ENCODE results near the gene SKAP1. TPM values are rescaled to one million over a fixed set of nuclear protein-coding genes. Genes with fewer than 3 reads are reported as not detected.

The SKAP1 gene
- total and polyA plus RNA-seq, 2 of the 13 experiments (the other 11 are each of a cell fraction or from before 2014, with no cell fraction given), result 0.21 TPM; not detected in 1

DNA sequence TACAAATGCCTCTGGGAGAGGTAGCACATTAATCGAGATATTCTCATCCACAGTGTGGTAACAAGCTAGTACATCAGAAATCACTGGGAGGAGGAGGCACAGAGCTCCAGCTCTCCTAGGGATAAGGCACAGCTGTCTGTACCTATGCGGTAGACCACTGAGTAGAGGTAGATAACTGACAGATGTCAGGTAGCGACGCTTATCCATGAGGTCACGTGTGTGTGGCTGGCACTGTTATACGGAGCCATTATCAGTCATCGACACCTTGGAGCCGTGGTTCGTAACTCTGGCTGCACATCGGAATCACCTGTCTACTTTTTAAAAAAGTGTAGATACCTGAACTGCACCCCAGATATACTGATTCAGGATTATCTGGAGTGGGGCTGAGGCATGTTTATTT lies 220.0 kb downstream of the SKAP1 start:
- FAIRE-seq, result no peak
- POLR2A ChIA-PET, result no interaction called here
- Histone ChIP-seq H4K20me1 (ENCODE audit: insufficient read depth, low read length) (no peaks in the 10 kb centered on the region), H3K27me3 (ENCODE audit: control insufficient read depth in 1 of 2, insufficient read depth in 2 of 2, low read length in 2 of 2) (peaks cover 0 to 14% of the 10 kb centered on the region in 2 experiments; a peak in 2 of 5 replicates), H3K4me2 (ENCODE audit: low read depth, low read length) (no peak overlapping the region), H3K36me3 (replicated peaks in 1 of 2; ENCODE audit: control insufficient read depth in 1 of 2, insufficient read depth in 2 of 2, low read length in 2 of 2) (no peaks in the 10 kb centered on the region), H3K27ac (ENCODE audit: extremely low read length, insufficient read depth, low read length) (no peak overlapping the region), H2AFZ (ENCODE audit: low read length) (no peak overlapping the region), H3K4me1 (ENCODE audit: insufficient read depth, low read length) (no peaks in the 10 kb centered on the region), H3K4me3 (replicated peaks in 1 of 3; ENCODE audit: insufficient read depth in 1 of 3, low read depth in 2 of 3, low read length in 3 of 3) (no peak overlapping the region), H3K9me3 (ENCODE audit: low read length) (no peaks in the 10 kb centered on the region), H3K9ac (ENCODE audit: insufficient read depth, low read depth, low read length) (no peak overlapping the region), H3K79me2 (ENCODE audit: insufficient read depth, low read length) (no peaks in the 10 kb centered on the region)
- no TSS peak for BruUV-seq (replicated peaks)
- TF ChIP-seq ZNF260 (CRISPR knock-in tag; IDR thresholded peaks at IDR 0.05; ENCODE audit: borderline replicate concordance, low read depth), result no peak
- TF ChIP-seq GMEB1 (CRISPR knock-in tag; IDR thresholded peaks at IDR 0.05; ENCODE audit: borderline replicate concordance), result no peak
- TF ChIP-seq ATF7 (IDR thresholded peaks at IDR 0.05), result no peak
- TF ChIP-seq ATF7 (CRISPR knock-in tag; IDR thresholded peaks at IDR 0.05), result no peak
- TF ChIP-seq ARNTL (CRISPR knock-in tag; IDR thresholded peaks at IDR 0.05), result no peak
- TF ChIP-seq, protein P1, sequence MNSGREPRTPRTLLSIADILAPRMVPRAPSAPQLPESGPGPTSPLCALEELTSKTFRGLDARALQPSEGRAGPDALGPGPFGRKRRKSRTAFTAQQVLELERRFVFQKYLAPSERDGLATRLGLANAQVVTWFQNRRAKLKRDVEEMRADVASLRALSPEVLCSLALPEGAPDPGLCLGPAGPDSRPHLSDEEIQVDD (CRISPR knock-in tag; IDR thresholded peaks at IDR 0.05; ENCODE audit: borderline replicate concordance), result no peak
- TF ChIP-seq ZMYM4 (CRISPR knock-in tag; IDR thresholded peaks at IDR 0.05), result no peak
- TF ChIP-seq, protein P2, sequence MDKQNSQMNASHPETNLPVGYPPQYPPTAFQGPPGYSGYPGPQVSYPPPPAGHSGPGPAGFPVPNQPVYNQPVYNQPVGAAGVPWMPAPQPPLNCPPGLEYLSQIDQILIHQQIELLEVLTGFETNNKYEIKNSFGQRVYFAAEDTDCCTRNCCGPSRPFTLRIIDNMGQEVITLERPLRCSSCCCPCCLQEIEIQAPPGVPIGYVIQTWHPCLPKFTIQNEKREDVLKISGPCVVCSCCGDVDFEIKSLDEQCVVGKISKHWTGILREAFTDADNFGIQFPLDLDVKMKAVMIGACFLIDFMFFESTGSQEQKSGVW (CRISPR knock-in tag; IDR thresholded peaks at IDR 0.05; ENCODE audit: borderline replicate concordance), result no peak
- no peak for TF ChIP-seq PTBP1 (IDR thresholded peaks at IDR 0.05; ENCODE audit: low read depth, low read length, poor library complexity, severe bottlenecking)
- no peak for TF ChIP-seq POLR2G (IDR thresholded peaks at IDR 0.05; ENCODE audit: low read depth, low read length)
- no peak for TF ChIP-seq POLR2AphosphoS2 (IDR thresholded peaks at IDR 0.05; ENCODE audit: low read depth, low read length)
- TF ChIP-seq, protein P3, sequence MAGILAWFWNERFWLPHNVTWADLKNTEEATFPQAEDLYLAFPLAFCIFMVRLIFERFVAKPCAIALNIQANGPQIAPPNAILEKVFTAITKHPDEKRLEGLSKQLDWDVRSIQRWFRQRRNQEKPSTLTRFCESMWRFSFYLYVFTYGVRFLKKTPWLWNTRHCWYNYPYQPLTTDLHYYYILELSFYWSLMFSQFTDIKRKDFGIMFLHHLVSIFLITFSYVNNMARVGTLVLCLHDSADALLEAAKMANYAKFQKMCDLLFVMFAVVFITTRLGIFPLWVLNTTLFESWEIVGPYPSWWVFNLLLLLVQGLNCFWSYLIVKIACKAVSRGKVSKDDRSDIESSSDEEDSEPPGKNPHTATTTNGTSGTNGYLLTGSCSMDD (CRISPR knock-in tag; IDR thresholded peaks at IDR 0.05), result no peak
- no peak for TF ChIP-seq ZNF782 (CRISPR knock-in tag; IDR thresholded peaks at IDR 0.05; ENCODE audit: borderline replicate concordance)
- TF ChIP-seq, protein P4, sequence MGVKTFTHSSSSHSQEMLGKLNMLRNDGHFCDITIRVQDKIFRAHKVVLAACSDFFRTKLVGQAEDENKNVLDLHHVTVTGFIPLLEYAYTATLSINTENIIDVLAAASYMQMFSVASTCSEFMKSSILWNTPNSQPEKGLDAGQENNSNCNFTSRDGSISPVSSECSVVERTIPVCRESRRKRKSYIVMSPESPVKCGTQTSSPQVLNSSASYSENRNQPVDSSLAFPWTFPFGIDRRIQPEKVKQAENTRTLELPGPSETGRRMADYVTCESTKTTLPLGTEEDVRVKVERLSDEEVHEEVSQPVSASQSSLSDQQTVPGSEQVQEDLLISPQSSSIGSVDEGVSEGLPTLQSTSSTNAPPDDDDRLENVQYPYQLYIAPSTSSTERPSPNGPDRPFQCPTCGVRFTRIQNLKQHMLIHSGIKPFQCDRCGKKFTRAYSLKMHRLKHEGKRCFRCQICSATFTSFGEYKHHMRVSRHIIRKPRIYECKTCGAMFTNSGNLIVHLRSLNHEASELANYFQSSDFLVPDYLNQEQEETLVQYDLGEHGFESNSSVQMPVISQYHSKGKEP (CRISPR knock-in tag; IDR thresholded peaks at IDR 0.05), result no peak
- no peak for TF ChIP-seq CBFB (CRISPR knock-in tag; IDR thresholded peaks at IDR 0.05)
- TF ChIP-seq HDAC2 (CRISPR knock-in tag; IDR thresholded peaks at IDR 0.05), result no peak
- CTCF ChIA-PET (ENCODE audit: low intra/inter-chr PET ratio, low total read pairs), result no interaction called here
- DNase-seq (ENCODE audit: low spot score), result no peak
- 44% methylated on average over 9 of the region's 10 CpGs for WGBS (ENCODE audit: low lambda C conversion rate)
- intact Hi-C loops (cut with micrococcal nuclease; ENCODE audit: unreplicated experiment) (no loop called here), in situ Hi-C loops (cut with HindIII; ENCODE audit: extremely low pct_ligation_motif_present, low pct_unique_long_range_greater_than_20kb) (no loop called here)
- no peak for ATAC-seq

All from HepG2 (cell line).